ENCODE measurements around the gene C6orf89. TPM values are rescaled to one million over a fixed set of nuclear protein-coding genes. Genes with fewer than 3 reads are reported as not detected.

Gene C6orf89
- total and polyA plus RNA-seq, 2 experiments from 2014 or later: 73.8 to 84.0 TPM

DNA sequence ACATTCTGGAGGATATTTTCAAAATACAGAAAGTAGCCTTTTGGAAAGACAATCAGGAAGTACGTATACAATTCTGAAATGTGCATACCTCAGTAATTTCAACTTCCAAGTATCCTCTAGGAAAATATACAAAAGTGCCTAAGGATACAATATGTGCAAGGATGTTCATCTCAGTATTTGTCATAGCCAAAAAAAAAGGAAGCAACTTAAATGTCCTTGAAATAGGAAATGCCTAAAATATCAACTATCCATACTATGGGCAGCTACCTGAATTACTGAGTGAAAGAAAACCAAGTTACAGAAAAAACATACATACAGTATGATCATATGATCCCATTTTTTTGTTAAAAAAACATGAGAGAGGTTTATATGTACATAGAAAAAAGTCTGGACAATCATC is 12.6 kb upstream of the C6orf89 start:
- peaks cover 13% of the 10 kb centered on the region for H3K4me1 ChIP-seq (ENCODE audit: insufficient read depth)
- TF ChIP-seq EZH2 (IDR thresholded peaks at IDR 0.05; ENCODE audit: insufficient read depth, poor library complexity, severe bottlenecking) (no peak), EZH2phosphoT487 (IDR thresholded peaks at IDR 0.05; ENCODE audit: insufficient read depth, low read depth) (no peak)
- 60 to 71% methylated on average over 1 of the region's 1 CpG for WGBS, 2 experiments (ENCODE audit: low coverage in 1 of 2, low lambda C conversion rate in 2 of 2, missing lambda C conversion rate in 2 of 2)
- H3K4me2 ChIP-seq (ENCODE audit: unreplicated experiment): peak overlapping the region; percentile 91
- peaks cover 9% of the 10 kb centered on the region; the same call in 1 of the 2 replicates for H3F3A ChIP-seq (ENCODE audit: insufficient read depth)
- 0 out of 2 replicates have a peak overlapping the region, but pooled peaks have one; percentile 94 for H3K9ac ChIP-seq
- in situ Hi-C loops (cut with MboI): no loop called here
- DNase-seq: no peak
- no peaks in the 10 kb centered on the region for H3K9me3 ChIP-seq (ENCODE audit: low read depth)
- no peaks in the 10 kb centered on the region for H3K9me2 ChIP-seq (ENCODE audit: insufficient read depth)
- no peak overlapping the region for H3K4me3 ChIP-seq
- H3K36me3 ChIP-seq (ENCODE audit: low read depth): peaks cover 4% of the 10 kb centered on the region; the same call in 1 of the 2 replicates
- H2AFZ ChIP-seq: peak overlapping the region; percentile 100; the same call in 1 of the 2 replicates
- H3K27me3 ChIP-seq (replicated peaks; ENCODE audit: insufficient read depth): no peaks in the 10 kb centered on the region
- no peaks in the 10 kb centered on the region for H4K20me1 ChIP-seq (ENCODE audit: insufficient read depth)
- H3K79me2 ChIP-seq (ENCODE audit: insufficient read depth): peaks cover 27% of the 10 kb centered on the region
- H3K27ac ChIP-seq: no peak overlapping the region

DNA sequence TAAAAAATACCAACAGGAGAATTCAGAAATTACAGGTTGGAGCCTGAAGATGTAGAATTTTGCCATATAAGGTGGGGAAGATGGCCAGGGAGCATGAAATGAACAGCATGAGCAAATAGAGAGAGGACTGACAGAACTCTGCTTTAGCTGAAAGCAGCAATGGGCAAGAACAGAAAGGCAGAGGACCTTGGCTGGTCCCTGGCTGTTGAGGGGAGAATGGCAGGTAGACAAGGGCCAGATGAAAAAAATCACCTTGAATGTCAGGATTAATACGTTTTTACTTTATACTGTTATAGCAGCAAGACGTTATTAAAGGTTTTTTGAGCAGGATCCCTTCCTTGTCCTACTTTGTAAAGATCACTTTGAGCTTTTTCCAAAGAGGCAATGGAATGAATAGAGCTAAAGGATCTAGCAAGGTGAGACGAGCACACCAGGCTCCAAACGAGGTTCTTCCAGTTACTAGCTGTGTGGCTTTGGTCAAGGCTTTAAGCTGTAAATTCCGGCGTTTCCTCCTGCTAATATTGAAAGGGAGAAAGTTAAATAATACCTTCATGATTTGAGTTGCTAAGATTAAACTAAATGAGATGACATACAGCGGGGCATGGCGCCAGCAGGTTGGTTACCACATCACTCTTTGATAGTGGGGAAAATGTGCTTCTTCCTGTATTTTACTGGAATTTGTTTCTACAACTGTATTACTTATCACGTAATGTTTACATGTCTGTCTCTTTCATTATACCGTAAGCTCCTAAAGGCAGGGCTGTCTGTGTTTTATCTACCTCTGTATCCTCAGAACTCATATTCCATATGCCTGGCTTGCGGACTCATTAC is 11.9 kb upstream of the C6orf89 start:
- TF ChIP-seq EZH2 (IDR thresholded peaks at IDR 0.05; ENCODE audit: insufficient read depth, poor library complexity, severe bottlenecking) (no peak), EZH2phosphoT487 (IDR thresholded peaks at IDR 0.05; ENCODE audit: insufficient read depth, low read depth) (no peak)
- Histone ChIP-seq H3K79me2 (ENCODE audit: insufficient read depth) (peaks cover 21% of the 10 kb centered on the region), H3K4me2 (ENCODE audit: unreplicated experiment) (peak overlapping the region; percentile 91), H3F3A (ENCODE audit: insufficient read depth) (peaks cover 9% of the 10 kb centered on the region; the same call in 1 of the 2 replicates), H3K9me3 (ENCODE audit: low read depth) (no peaks in the 10 kb centered on the region), H3K4me1 (ENCODE audit: insufficient read depth) (peaks cover 13% of the 10 kb centered on the region), H4K20me1 (ENCODE audit: insufficient read depth) (no peaks in the 10 kb centered on the region), H3K36me3 (ENCODE audit: low read depth) (peaks cover 4% of the 10 kb centered on the region; the same call in 1 of the 2 replicates), H3K27me3 (replicated peaks; ENCODE audit: insufficient read depth) (no peaks in the 10 kb centered on the region), H3K4me3 (peak overlapping the region; percentile 97), H3K9me2 (ENCODE audit: insufficient read depth) (no peaks in the 10 kb centered on the region), H3K27ac (peak overlapping the region; percentile 91), H2AFZ (peak overlapping the region; percentile 100), H3K9ac (peak overlapping the region; percentile 94)
- DNase-seq: peak; percentile 67
- WGBS, 2 experiments (ENCODE audit: low coverage in 1 of 2, low lambda C conversion rate in 2 of 2, missing lambda C conversion rate in 2 of 2): 7 to 10% methylated on average over 11 of the region's 11 CpGs
- in situ Hi-C loops (cut with MboI): no loop called here

GRCh38 chr6:36874443-36875249 is 11.1 kb upstream of the C6orf89 start, which contains the start of gene PPIL1:
PPIL1 (minus strand) TSS chr6:36874803; CDS start chr6:36874772, 31 bp downstream.
- H3K4me2 ChIP-seq (ENCODE audit: unreplicated experiment): peak within 1 kb of the TSS; percentile 91
- DNase-seq: peak; percentile 96
- WGBS, 2 experiments (ENCODE audit: low coverage in 1 of 2, low lambda C conversion rate in 2 of 2, missing lambda C conversion rate in 2 of 2): 0 to 1% methylated on average over 54 of the region's 54 CpGs
- no peaks in the 10 kb centered on the region for H3K9me2 ChIP-seq (ENCODE audit: insufficient read depth)
- peaks cover 13% of the 10 kb centered on the region for H3K4me1 ChIP-seq (ENCODE audit: insufficient read depth)
- peak within 1 kb of the TSS; percentile 94 for H3K9ac ChIP-seq
- TF ChIP-seq EZH2 (IDR thresholded peaks at IDR 0.05; ENCODE audit: insufficient read depth, poor library complexity, severe bottlenecking): no peak
- no peak for TF ChIP-seq EZH2phosphoT487 (IDR thresholded peaks at IDR 0.05; ENCODE audit: insufficient read depth, low read depth)
- H3F3A ChIP-seq (ENCODE audit: insufficient read depth): peaks cover 9% of the 10 kb centered on the region; the same call in 1 of the 2 replicates
- H3K27me3 ChIP-seq (replicated peaks; ENCODE audit: insufficient read depth): no peaks in the 10 kb centered on the region
- H3K4me3 ChIP-seq: peak within 1 kb of the TSS; percentile 97
- H3K27ac ChIP-seq: peak within 1 kb of the TSS; percentile 91
- peak within 1 kb of the TSS; percentile 100 for H2AFZ ChIP-seq
- peaks cover 21% of the 10 kb centered on the region for H3K79me2 ChIP-seq (ENCODE audit: insufficient read depth)
- peaks cover 4% of the 10 kb centered on the region; the same call in 1 of the 2 replicates for H3K36me3 ChIP-seq (ENCODE audit: low read depth)
- no peaks in the 10 kb centered on the region for H3K9me3 ChIP-seq (ENCODE audit: low read depth)
- in situ Hi-C loops (cut with MboI): loop anchor here (25.0 kb wide), 1 partner anchor 338 kb away; no protein-coding TSS in a partner anchor
- no peaks in the 10 kb centered on the region for H4K20me1 ChIP-seq (ENCODE audit: insufficient read depth)

- peak overlapping the region; percentile 94 for H3K9ac ChIP-seq
- H3K27ac ChIP-seq: peak overlapping the region; percentile 91
- in situ Hi-C loops (cut with MboI): loop anchor here (25.0 kb wide), 1 partner anchor 337 kb away; no protein-coding TSS in a partner anchor
- H3K79me2 ChIP-seq (ENCODE audit: insufficient read depth): peaks cover 21% of the 10 kb centered on the region
- H4K20me1 ChIP-seq (ENCODE audit: insufficient read depth): no peaks in the 10 kb centered on the region
- H3K9me3 ChIP-seq (ENCODE audit: low read depth): no peaks in the 10 kb centered on the region
- peaks cover 9% of the 10 kb centered on the region; the same call in 1 of the 2 replicates for H3F3A ChIP-seq (ENCODE audit: insufficient read depth)
- H3K27me3 ChIP-seq (replicated peaks; ENCODE audit: insufficient read depth): no peaks in the 10 kb centered on the region
- peaks cover 4% of the 10 kb centered on the region; the same call in 1 of the 2 replicates for H3K36me3 ChIP-seq (ENCODE audit: low read depth)
- TF ChIP-seq EZH2phosphoT487 (IDR thresholded peaks at IDR 0.05; ENCODE audit: insufficient read depth, low read depth) (no peak), EZH2 (IDR thresholded peaks at IDR 0.05; ENCODE audit: insufficient read depth, poor library complexity, severe bottlenecking) (no peak)
- peak overlapping the region; percentile 91 for H3K4me2 ChIP-seq (ENCODE audit: unreplicated experiment)
- DNase-seq: no peak
- 32 to 40% methylated on average over 6 of the region's 6 CpGs for WGBS, 2 experiments (ENCODE audit: low coverage in 1 of 2, low lambda C conversion rate in 2 of 2, missing lambda C conversion rate in 2 of 2)
- no peaks in the 10 kb centered on the region for H3K9me2 ChIP-seq (ENCODE audit: insufficient read depth)
- peak overlapping the region; percentile 100 for H2AFZ ChIP-seq
- peaks cover 13% of the 10 kb centered on the region for H3K4me1 ChIP-seq (ENCODE audit: insufficient read depth)
- peak overlapping the region; percentile 97 for H3K4me3 ChIP-seq
Observed at GRCh38 chr6:36875250-36875633, 10.5 kb upstream of the C6orf89 start.
